K562 (cell line): Measurements from ENCODE around the gene NOL4L.

ENCODE experiments used
- EP300 ChIP-seq: IDR thresholded peaks from 2 replicates; pipeline ENCODE4 v1.6.1; 2012; ENCODE audit warnings: low read length, improper control_type of control experiment
- TARDBP ChIP-seq: fragments of 450-650 bp; IDR thresholded peaks from 2 replicates; pipeline ENCODE4 v1.6.1; 2016
- ZNF407 ChIP-seq: fragments of 450-650 bp; IDR thresholded peaks from 2 replicates; pipeline ENCODE4 v1.6.1; 2016; ENCODE audit warnings: low read depth
- ZNF668 ChIP-seq: fragments of 250-450 bp; sonication (Bioruptor Pico); IDR thresholded peaks from 2 replicates; pipeline ENCODE4 v1.8.0; 2022; ENCODE audit warnings: mild to moderate bottlenecking, inconsistent platforms

GRCh38 chr20:32442630-32443373 lies 142.3 kb downstream of the NOL4L start:
- TF ChIP-seq EP300 (no peak), ZNF668 (CRISPR knock-in tag) (no peak), TARDBP (no peak), ZNF407 (no peak)
